OCI-LY1 (cell line): ENCODE data around the gene ASF1A.

Source experiments
- H2AFZ ChIP-seq: fragments of 200-600 bp; sonication (generic), shearing (Covaris generic); 2 replicates; pipeline ENCODE4 v1.6.0; 2014; ENCODE audit warnings: antibody characterized with exemption, mild to moderate bottlenecking, low read length
- H3F3A ChIP-seq: fragments of 200-600 bp; sonication (generic), shearing (Covaris generic); 2 replicates; pipeline ENCODE4 v1.6.0; 2014; ENCODE audit warnings: mild to moderate bottlenecking, antibody characterized with exemption, low read length, moderate library complexity; ENCODE audit not compliant: insufficient read depth
- H3K27ac ChIP-seq: fragments of 200-600 bp; sonication (generic); 2 replicates; pipeline ENCODE4 v1.5.1; 2014; ENCODE audit warnings: low read length, mixed run types, mild to moderate bottlenecking, low read depth; ENCODE audit not compliant: poor library complexity, severe bottlenecking
- H3K27me3 ChIP-seq: fragments of 200-600 bp; sonication (generic); 2 replicates; pipeline ENCODE4 v1.6.0; 2014; ENCODE audit warnings: antibody characterized with exemption, mild to moderate bottlenecking, low read length, moderate library complexity; ENCODE audit not compliant: insufficient read depth
- H3K36me3 ChIP-seq: fragments of 200-600 bp; sonication (generic); 2 replicates; pipeline ENCODE4 v1.6.1; 2014; ENCODE audit warnings: mild to moderate bottlenecking, antibody characterized with exemption, low read length, moderate library complexity, mixed read lengths; ENCODE audit not compliant: insufficient read depth
- H3K4me1 ChIP-seq: fragments of 200-600 bp; sonication (generic); 2 replicates; pipeline ENCODE4 v1.5.1; 2014; ENCODE audit warnings: mild to moderate bottlenecking, low read length, moderate library complexity; ENCODE audit not compliant: insufficient read depth, severe bottlenecking
- H3K4me2 ChIP-seq: fragments of 200-600 bp; sonication (generic), shearing (Covaris generic); 2 replicates; pipeline ENCODE4 v1.6.1; 2014; ENCODE audit warnings: low read length
- H3K4me3 ChIP-seq: fragments of 200-600 bp; sonication (generic); 2 replicates; pipeline ENCODE4 v1.5.1; 2014; ENCODE audit warnings: low read length, low read depth, mild to moderate bottlenecking, mixed read lengths; ENCODE audit not compliant: poor library complexity, severe bottlenecking
- H3K79me2 ChIP-seq: fragments of 200-600 bp; shearing (Covaris generic); 2 replicates; pipeline ENCODE4 v1.6.1; 2016; ENCODE audit warnings: mixed run types, low read length, mixed read lengths; ENCODE audit not compliant: insufficient read depth
- H3K9ac ChIP-seq: fragments of 200-600 bp; sonication (generic), shearing (Covaris generic); 2 replicates; pipeline ENCODE4 v1.6.1; 2014; ENCODE audit warnings: mild to moderate bottlenecking, low read length, mixed read lengths
- H3K9me2 ChIP-seq: fragments of 200-600 bp; sonication (generic), shearing (Covaris generic); 2 replicates; pipeline ENCODE4 v1.6.1; 2014; ENCODE audit warnings: low read depth, mild to moderate bottlenecking, low read length, mixed read lengths
- H3K9me3 ChIP-seq: fragments of 200-600 bp; shearing (Covaris generic); 2 replicates; pipeline ENCODE4 v1.6.1; 2014; ENCODE audit warnings: low read length, mixed read lengths
- H4K20me1 ChIP-seq: fragments of 200-600 bp; sonication (generic), shearing (Covaris generic); 2 replicates; pipeline ENCODE4 v1.6.0; 2016; ENCODE audit warnings: mild to moderate bottlenecking, low read length; ENCODE audit not compliant: insufficient read depth
- EZH2 ChIP-seq: fragments of 200-600 bp; sonication (generic), shearing (Covaris generic); IDR thresholded peaks from 2 replicates; pipeline ENCODE4 v1.8.0; 2017; ENCODE audit warnings: borderline replicate concordance, mixed run types, mild to moderate bottlenecking, antibody characterized with exemption, low read length, moderate library complexity, mixed read lengths
- TF ChIP-seq, protein P1 (sequence below): fragments of 200-600 bp; sonication (generic), shearing (Covaris generic); IDR thresholded peaks from 2 replicates; pipeline ENCODE4 v1.5.1; 2017; ENCODE audit warnings: mild to moderate bottlenecking, antibody characterized with exemption, low read length, moderate library complexity, mixed read lengths

Gene ASF1A

GRCh38 chr6:118921084-118921483 lies 27.1 kb downstream of the ASF1A start:
- H3K4me1 ChIP-seq, result no peaks in the 10 kb centered on the region
- H3K4me3 ChIP-seq, result no peak overlapping the region
- no peak overlapping the region for H3K9ac ChIP-seq
- peaks cover 3% of the 10 kb centered on the region; the same call in 1 of the 2 replicates for H3K79me2 ChIP-seq
- no peaks in the 10 kb centered on the region for H3K27me3 ChIP-seq
- no peaks in the 10 kb centered on the region for H4K20me1 ChIP-seq
- no peak overlapping the region for H3K4me2 ChIP-seq
- peaks cover 78% of the 10 kb centered on the region for H3K36me3 ChIP-seq
- no peak overlapping the region for H3K27ac ChIP-seq
- no peak for TF ChIP-seq EZH2
- TF ChIP-seq, protein P1, sequence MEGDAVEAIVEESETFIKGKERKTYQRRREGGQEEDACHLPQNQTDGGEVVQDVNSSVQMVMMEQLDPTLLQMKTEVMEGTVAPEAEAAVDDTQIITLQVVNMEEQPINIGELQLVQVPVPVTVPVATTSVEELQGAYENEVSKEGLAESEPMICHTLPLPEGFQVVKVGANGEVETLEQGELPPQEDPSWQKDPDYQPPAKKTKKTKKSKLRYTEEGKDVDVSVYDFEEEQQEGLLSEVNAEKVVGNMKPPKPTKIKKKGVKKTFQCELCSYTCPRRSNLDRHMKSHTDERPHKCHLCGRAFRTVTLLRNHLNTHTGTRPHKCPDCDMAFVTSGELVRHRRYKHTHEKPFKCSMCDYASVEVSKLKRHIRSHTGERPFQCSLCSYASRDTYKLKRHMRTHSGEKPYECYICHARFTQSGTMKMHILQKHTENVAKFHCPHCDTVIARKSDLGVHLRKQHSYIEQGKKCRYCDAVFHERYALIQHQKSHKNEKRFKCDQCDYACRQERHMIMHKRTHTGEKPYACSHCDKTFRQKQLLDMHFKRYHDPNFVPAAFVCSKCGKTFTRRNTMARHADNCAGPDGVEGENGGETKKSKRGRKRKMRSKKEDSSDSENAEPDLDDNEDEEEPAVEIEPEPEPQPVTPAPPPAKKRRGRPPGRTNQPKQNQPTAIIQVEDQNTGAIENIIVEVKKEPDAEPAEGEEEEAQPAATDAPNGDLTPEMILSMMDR, result no peak
- H3K9me3 ChIP-seq, result no peaks in the 10 kb centered on the region
- H3F3A ChIP-seq, result no peaks in the 10 kb centered on the region
- H3K9me2 ChIP-seq, result no peaks in the 10 kb centered on the region
- no peak overlapping the region for H2AFZ ChIP-seq

- TF ChIP-seq, protein P1, result no peak
- no peak for TF ChIP-seq EZH2
- H3K36me3 ChIP-seq, result peaks cover 83% of the 10 kb centered on the region
Observed at GRCh38 chr6:118923035-118923434, 29.1 kb downstream of the ASF1A start.

GRCh38 chr6:118930680-118931079 lies 36.7 kb downstream of the ASF1A start:
- Histone ChIP-seq H3K36me3 (peaks cover 53% of the 10 kb centered on the region), H3K27me3 (no peaks in the 10 kb centered on the region), H3K9me2 (no peaks in the 10 kb centered on the region), H3K79me2 (peaks cover 11% of the 10 kb centered on the region; the same call in 1 of the 2 replicates), H3F3A (no peaks in the 10 kb centered on the region), H3K4me2 (no peak overlapping the region), H3K4me3 (no peak overlapping the region), H3K27ac (no peak overlapping the region), H3K9me3 (no peaks in the 10 kb centered on the region), H4K20me1 (no peaks in the 10 kb centered on the region), H3K9ac (no peak overlapping the region), H2AFZ (no peak overlapping the region), H3K4me1 (peaks cover 17% of the 10 kb centered on the region)
- TF ChIP-seq, protein P1, result no peak
- TF ChIP-seq EZH2, result no peak

More at GRCh38 chr6:118923035-118923434, 29.1 kb downstream of the ASF1A start:
- Histone ChIP-seq H3K4me3 (no peak overlapping the region), H3K9ac (no peak overlapping the region), H3K79me2 (peaks cover 4% of the 10 kb centered on the region; the same call in 1 of the 2 replicates), H4K20me1 (no peaks in the 10 kb centered on the region), H3K4me2 (no peak overlapping the region), H3K9me3 (no peaks in the 10 kb centered on the region), H3K9me2 (no peaks in the 10 kb centered on the region), H2AFZ (no peak overlapping the region), H3K27me3 (no peaks in the 10 kb centered on the region), H3K27ac (no peak overlapping the region), H3K4me1 (no peaks in the 10 kb centered on the region), H3F3A (no peaks in the 10 kb centered on the region)
